Vein endothelial cell (primary cell): Measurements from ENCODE around the gene PDIA6. TPM values are rescaled to one million over a fixed set of nuclear protein-coding genes. Genes with fewer than 3 reads are reported as not detected.

Experiments used
- small RNA-seq: library from RNA; depleted of rRNA; stranded (forward); fragments of <200 nt; gene quantifications from one replicate; pipeline ENCODE3, GENCODE V24; 2012
- total RNA-seq: library from RNA; depleted of rRNA; stranded (reverse); fragments of >200 nt; gene quantifications from 2 replicates; pipeline ENCODE4 v1.2.3, GENCODE V29; 2012

Gene PDIA6, protein sequence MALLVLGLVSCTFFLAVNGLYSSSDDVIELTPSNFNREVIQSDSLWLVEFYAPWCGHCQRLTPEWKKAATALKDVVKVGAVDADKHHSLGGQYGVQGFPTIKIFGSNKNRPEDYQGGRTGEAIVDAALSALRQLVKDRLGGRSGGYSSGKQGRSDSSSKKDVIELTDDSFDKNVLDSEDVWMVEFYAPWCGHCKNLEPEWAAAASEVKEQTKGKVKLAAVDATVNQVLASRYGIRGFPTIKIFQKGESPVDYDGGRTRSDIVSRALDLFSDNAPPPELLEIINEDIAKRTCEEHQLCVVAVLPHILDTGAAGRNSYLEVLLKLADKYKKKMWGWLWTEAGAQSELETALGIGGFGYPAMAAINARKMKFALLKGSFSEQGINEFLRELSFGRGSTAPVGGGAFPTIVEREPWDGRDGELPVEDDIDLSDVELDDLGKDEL
- 307 and 391 TPM in 2 replicates for total RNA-seq

DNA sequence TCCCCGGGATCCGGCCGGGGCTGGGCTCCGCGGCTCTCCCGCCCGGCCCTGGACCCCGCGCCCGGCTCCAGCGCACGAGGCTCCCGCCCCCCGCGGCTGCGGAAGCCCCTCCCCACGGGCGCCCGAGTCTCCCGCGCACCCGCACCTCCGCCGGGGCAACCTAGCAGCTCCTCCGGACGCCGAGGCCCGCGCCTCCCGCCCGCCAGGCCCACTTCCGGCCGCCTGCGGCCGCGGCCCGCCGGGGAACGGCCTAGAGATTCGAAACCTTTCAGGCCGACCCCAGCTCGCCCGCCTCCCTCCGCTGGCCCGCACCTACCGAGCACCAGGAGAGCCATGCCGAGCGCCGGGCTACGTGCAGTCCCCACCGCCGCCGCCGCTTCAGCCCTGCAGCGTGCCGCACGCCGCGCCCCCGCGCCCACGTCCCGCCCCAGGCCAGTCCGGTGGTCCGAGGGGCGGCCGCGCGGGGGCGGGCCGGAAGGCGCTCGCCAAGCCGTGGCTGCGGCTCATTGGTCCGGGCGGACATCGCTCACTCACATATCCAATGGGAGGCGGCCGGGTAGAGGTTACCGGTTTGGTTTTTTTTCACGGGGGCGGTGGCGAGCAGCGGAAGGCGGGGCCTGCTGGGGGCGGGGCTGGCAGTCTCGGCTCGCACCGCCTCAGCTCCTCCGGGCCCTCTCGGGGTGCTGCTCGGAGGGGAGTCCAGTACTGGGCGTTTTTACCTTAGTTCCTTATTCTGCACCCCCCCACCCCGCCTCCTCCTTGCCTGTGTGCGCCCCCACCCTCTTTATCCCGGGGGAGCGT lies at the start of gene PDIA6:
TSS of gene PDIA6 (minus strand) at position 424 of the 801 bp plus-strand sequence. CDS start at position 335, 89 bp downstream.

Small RNAs within 50 kb of the gene (small RNA-seq; reads per million reads assigned to genes)
- gene RNU7-138P (not detected), gene RNU7-176P (not detected)

Other genes with a start within 250 kb of the PDIA6 start
- 31.7 and 43.8 TPM in 2 replicates for gene NOL10, start 122.8 kb downstream of the PDIA6 start, total RNA-seq
- under 0.01 and 0.10 TPM in 2 replicates for gene ATP6V1C2, start 91.2 kb downstream of the PDIA6 start, total RNA-seq
- gene KCNF1, start 99.1 kb upstream of the PDIA6 start, total RNA-seq: 1.3 and 2.3 TPM in 2 replicates